ENCODE results near the gene PLEKHM3. TPM values are rescaled to one million over a fixed set of nuclear protein-coding genes. Genes with fewer than 3 reads are reported as not detected.

The PLEKHM3 gene
- total and polyA plus RNA-seq, 2 of the 13 experiments (the other 11 are each of a cell fraction or from before 2014, with no cell fraction given): 4.5 to 4.7 TPM

GRCh38 chr2:207792244-207792785 lies 233.0 kb downstream of the PLEKHM3 start (continued):
- TF ChIP-seq HOXA9 (CRISPR knock-in tag; IDR thresholded peaks at IDR 0.05; ENCODE audit: borderline replicate concordance) (no peak), GATAD1 (CRISPR knock-in tag; IDR thresholded peaks at IDR 0.05) (peak; percentile 30; the same call in 1 of the 2 replicates), SRSF1 (optimal IDR thresholded peaks at IDR 0.05; ENCODE audit: low read depth, low read length) (no peak), SIX1 (CRISPR knock-in tag; IDR thresholded peaks at IDR 0.05; ENCODE audit: borderline replicate concordance) (peak; percentile 14; the same call in 1 of the 2 replicates), ZNF33A (CRISPR knock-in tag; IDR thresholded peaks at IDR 0.05; ENCODE audit: borderline replicate concordance) (no peak), PRPF4 (IDR thresholded peaks at IDR 0.05; ENCODE audit: low read depth, low read length, poor library complexity, severe bottlenecking) (no peak), JUN (CRISPR knock-in tag; IDR thresholded peaks at IDR 0.05) (no peak), RXRA (CRISPR knock-in tag; IDR thresholded peaks at IDR 0.05) (peak; percentile 45; the same call in 1 of the 2 replicates), ZNF776 (CRISPR knock-in tag; IDR thresholded peaks at IDR 0.05) (no peak), IRF2 (CRISPR knock-in tag; IDR thresholded peaks at IDR 0.05) (0 out of 2 replicates have a peak, but pooled peaks have one; percentile 16), ZNF788 (CRISPR knock-in tag; IDR thresholded peaks at IDR 0.05; ENCODE audit: borderline replicate concordance) (0 out of 2 replicates have a peak, but pooled peaks have one; percentile 49), NFRKB (IDR thresholded peaks at IDR 0.05) (no peak), POLR2AphosphoS5 (IDR thresholded peaks at IDR 0.05; ENCODE audit: low read depth, low read length) (peak; percentile 76)
- TF ChIP-seq, protein P1, sequence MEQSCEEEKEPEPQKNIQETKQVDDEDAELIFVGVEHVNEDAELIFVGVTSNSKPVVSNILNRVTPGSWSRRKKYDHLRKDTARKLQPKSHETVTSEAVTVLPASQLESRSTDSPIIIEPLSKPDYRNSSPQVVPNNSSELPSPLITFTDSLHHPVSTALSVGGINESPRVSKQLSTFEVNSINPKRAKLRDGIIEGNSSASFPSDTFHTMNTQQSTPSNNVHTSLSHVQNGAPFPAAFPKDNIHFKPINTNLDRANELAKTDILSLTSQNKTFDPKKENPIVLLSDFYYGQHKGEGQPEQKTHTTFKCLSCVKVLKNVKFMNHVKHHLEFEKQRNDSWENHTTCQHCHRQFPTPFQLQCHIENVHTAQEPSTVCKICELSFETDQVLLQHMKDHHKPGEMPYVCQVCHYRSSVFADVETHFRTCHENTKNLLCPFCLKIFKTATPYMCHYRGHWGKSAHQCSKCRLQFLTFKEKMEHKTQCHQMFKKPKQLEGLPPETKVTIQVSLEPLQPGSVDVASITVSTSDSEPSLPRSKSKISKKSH (CRISPR knock-in tag; IDR thresholded peaks at IDR 0.05; ENCODE audit: borderline replicate concordance): no peak
- TF ChIP-seq, protein P2, sequence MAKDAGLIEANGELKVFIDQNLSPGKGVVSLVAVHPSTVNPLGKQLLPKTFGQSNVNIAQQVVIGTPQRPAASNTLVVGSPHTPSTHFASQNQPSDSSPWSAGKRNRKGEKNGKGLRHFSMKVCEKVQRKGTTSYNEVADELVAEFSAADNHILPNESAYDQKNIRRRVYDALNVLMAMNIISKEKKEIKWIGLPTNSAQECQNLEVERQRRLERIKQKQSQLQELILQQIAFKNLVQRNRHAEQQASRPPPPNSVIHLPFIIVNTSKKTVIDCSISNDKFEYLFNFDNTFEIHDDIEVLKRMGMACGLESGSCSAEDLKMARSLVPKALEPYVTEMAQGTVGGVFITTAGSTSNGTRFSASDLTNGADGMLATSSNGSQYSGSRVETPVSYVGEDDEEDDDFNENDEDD (CRISPR knock-in tag; IDR thresholded peaks at IDR 0.05; ENCODE audit: borderline replicate concordance): no peak
- TF ChIP-seq, protein P3, sequence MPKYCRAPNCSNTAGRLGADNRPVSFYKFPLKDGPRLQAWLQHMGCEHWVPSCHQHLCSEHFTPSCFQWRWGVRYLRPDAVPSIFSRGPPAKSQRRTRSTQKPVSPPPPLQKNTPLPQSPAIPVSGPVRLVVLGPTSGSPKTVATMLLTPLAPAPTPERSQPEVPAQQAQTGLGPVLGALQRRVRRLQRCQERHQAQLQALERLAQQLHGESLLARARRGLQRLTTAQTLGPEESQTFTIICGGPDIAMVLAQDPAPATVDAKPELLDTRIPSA (CRISPR knock-in tag; IDR thresholded peaks at IDR 0.05; ENCODE audit: borderline replicate concordance): no peak
- TF ChIP-seq, protein P4, sequence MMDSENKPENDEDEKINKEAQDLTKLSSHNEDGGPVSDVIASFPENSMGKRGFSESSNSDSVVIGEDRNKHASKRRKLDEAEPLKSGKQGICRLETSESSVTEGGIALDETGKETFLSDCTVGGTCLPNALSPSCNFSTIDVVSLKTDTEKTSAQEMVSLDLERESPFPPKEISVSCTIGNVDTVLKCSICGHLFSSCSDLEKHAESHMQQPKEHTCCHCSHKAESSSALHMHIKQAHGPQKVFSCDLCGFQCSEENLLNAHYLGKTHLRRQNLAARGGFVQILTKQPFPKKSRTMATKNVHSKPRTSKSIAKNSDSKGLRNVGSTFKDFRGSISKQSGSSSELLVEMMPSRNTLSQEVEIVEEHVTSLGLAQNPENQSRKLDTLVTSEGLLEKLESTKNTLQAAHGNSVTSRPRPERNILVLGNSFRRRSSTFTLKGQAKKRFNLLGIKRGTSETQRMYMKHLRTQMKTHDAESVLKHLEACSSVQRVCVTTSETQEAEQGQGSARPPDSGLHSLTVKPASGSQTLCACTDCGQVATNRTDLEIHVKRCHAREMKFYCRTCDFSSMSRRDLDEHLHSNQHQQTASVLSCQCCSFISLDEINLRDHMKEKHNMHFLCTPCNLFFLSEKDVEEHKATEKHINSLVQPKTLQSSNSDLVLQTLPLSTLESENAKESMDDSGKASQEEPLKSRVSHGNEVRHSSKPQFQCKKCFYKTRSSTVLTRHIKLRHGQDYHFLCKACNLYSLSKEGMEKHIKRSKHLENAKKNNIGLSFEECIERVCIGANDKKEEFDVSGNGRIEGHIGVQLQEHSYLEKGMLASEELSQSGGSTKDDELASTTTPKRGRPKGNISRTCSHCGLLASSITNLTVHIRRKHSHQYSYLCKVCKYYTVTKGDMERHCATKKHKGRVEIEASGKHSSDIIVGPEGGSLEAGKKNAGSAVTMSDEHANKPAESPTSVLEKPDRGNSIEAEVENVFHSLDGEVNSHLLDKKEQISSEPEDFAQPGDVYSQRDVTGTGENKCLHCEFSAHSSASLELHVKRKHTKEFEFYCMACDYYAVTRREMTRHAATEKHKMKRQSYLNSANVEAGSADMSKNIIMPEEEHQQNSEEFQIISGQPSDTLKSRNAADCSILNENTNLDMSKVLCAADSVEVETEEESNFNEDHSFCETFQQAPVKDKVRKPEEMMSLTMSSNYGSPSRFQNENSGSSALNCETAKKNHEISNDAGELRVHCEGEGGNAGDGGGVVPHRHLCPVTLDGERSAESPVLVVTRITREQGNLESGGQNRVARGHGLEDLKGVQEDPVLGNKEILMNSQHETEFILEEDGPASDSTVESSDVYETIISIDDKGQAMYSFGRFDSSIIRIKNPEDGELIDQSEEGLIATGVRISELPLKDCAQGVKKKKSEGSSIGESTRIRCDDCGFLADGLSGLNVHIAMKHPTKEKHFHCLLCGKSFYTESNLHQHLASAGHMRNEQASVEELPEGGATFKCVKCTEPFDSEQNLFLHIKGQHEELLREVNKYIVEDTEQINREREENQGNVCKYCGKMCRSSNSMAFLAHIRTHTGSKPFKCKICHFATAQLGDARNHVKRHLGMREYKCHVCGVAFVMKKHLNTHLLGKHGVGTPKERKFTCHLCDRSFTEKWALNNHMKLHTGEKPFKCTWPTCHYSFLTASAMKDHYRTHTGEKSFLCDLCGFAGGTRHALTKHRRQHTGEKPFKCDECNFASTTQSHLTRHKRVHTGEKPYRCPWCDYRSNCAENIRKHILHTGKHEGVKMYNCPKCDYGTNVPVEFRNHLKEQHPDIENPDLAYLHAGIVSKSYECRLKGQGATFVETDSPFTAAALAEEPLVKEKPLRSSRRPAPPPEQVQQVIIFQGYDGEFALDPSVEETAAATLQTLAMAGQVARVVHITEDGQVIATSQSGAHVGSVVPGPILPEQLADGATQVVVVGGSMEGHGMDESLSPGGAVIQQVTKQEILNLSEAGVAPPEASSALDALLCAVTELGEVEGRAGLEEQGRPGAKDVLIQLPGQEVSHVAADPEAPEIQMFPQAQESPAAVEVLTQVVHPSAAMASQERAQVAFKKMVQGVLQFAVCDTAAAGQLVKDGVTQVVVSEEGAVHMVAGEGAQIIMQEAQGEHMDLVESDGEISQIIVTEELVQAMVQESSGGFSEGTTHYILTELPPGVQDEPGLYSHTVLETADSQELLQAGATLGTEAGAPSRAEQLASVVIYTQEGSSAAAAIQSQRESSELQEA (CRISPR knock-in tag; IDR thresholded peaks at IDR 0.05; ENCODE audit: not compliant biosample characterization): no peak

Data from HepG2 (cell line).